ENCODE measurements around the gene PRKCA.

Gene PRKCA

GRCh38 chr17:66790501-66791061, 488.2 kb downstream of the PRKCA start:
- no peak for DNase-seq

GRCh38 chr17:66791347-66791746, 488.9 kb downstream of the PRKCA start:
- DNase-seq = no peak

GRCh38 chr17:66793814-66794213, 491.4 kb downstream of the PRKCA start:
- no peak for DNase-seq

GRCh38 chr17:66795486-66795885, 493.1 kb downstream of the PRKCA start:
- no peak for DNase-seq

GRCh38 chr17:66799849-66800537, 497.6 kb downstream of the PRKCA start:
- DNase-seq = no peak

GRCh38 chr17:66803474-66803951, 501.1 kb downstream of the PRKCA start:
- no peak for DNase-seq

- no peak for DNase-seq
Measured at GRCh38 chr17:66805567-66805966, 503.2 kb downstream of the PRKCA start.

- DNase-seq = no peak
Measured at GRCh38 chr17:66807182-66807581, 504.8 kb downstream of the PRKCA start.

GRCh38 chr17:66809408-66809807, 507.0 kb downstream of the PRKCA start:
- DNase-seq = no peak

GRCh38 chr17:66810951-66811682, 508.7 kb downstream of the PRKCA start:
- DNase-seq = no peak

- no peak for DNase-seq
Measured at GRCh38 chr17:66811683-66812054, 509.3 kb downstream of the PRKCA start.

GRCh38 chr17:66812571-66812970, 510.2 kb downstream of the PRKCA start:
- no peak for DNase-seq

- no peak for DNase-seq
Measured at GRCh38 chr17:66813296-66813695, 510.9 kb downstream of the PRKCA start.

GRCh38 chr17:66814026-66814425, 511.6 kb downstream of the PRKCA start:
- DNase-seq = no peak

- no peak for DNase-seq
Measured at GRCh38 chr17:66814570-66814969, 512.2 kb downstream of the PRKCA start.

GRCh38 chr17:66817750-66818149, 515.3 kb downstream of the PRKCA start:
- DNase-seq = no peak

- no peak for DNase-seq
Measured at GRCh38 chr17:66819466-66819865, 517.1 kb downstream of the PRKCA start.

GRCh38 chr17:66822009-66822408, 519.6 kb downstream of the PRKCA start:
- DNase-seq = no peak

- DNase-seq = no peak
Measured at GRCh38 chr17:66826856-66827255, 524.4 kb downstream of the PRKCA start.

GRCh38 chr17:66829386-66829864, 527.0 kb downstream of the PRKCA start:
- DNase-seq = peak; percentile 8

GRCh38 chr17:66829883-66830282, 527.5 kb downstream of the PRKCA start:
- no peak for DNase-seq

- no peak for DNase-seq
Measured at GRCh38 chr17:66830451-66830850, 528.0 kb downstream of the PRKCA start.

- DNase-seq = no peak
Measured at GRCh38 chr17:66831383-66832210, 529.2 kb downstream of the PRKCA start.
